ENCODE measurements around the gene PPIH.
A peak's percentile ranks its signal among the peaks of the same experiment; 100 is the strongest.

The PPIH gene

GRCh38 chr1:42682739-42683531, 24.7 kb downstream of the PPIH start:
- Histone ChIP-seq H3K9ac (ENCODE audit: low read length) (peak overlapping the region; percentile 95), H3K4me3 (ENCODE audit: low read depth, low read length) (peak overlapping the region; percentile 84), H3K27me3 (ENCODE audit: control insufficient read depth, insufficient read depth, low read length) (no peaks in the 10 kb centered on the region), H3K4me1 (ENCODE audit: control insufficient read depth, insufficient read depth, low read length) (peaks cover 28% of the 10 kb centered on the region), H3K27ac (ENCODE audit: low read depth, low read length) (peak overlapping the region; percentile 75; the same call in 1 of the 2 replicates), H3K36me3 (ENCODE audit: control insufficient read depth, insufficient read depth, low read length) (peaks cover 41% of the 10 kb centered on the region), H3K9me3 (ENCODE audit: control insufficient read depth, insufficient read depth, low read depth, low read length) (no peaks in the 10 kb centered on the region)

- Histone ChIP-seq H3K27ac (ENCODE audit: low read depth, low read length) (no peak overlapping the region), H3K36me3 (ENCODE audit: control insufficient read depth, insufficient read depth, low read length) (peaks cover 52% of the 10 kb centered on the region), H3K9ac (ENCODE audit: low read length) (peak overlapping the region; percentile 16), H3K27me3 (ENCODE audit: control insufficient read depth, insufficient read depth, low read length) (no peaks in the 10 kb centered on the region), H3K9me3 (ENCODE audit: control insufficient read depth, insufficient read depth, low read depth, low read length) (no peaks in the 10 kb centered on the region), H3K4me3 (ENCODE audit: low read depth, low read length) (peak overlapping the region; percentile 84), H3K4me1 (ENCODE audit: control insufficient read depth, insufficient read depth, low read length) (peaks cover 35% of the 10 kb centered on the region)
These were observed 25.9 kb downstream of the PPIH start for GRCh38 chr1:42684139-42684538.

GRCh38 chr1:42686418-42686817, 28.2 kb downstream of the PPIH start:
- H3K9me3 ChIP-seq (ENCODE audit: control insufficient read depth, insufficient read depth, low read depth, low read length), result no peaks in the 10 kb centered on the region
- no peaks in the 10 kb centered on the region for H3K27me3 ChIP-seq (ENCODE audit: control insufficient read depth, insufficient read depth, low read length)
- peak overlapping the region; percentile 29 for H3K4me3 ChIP-seq (ENCODE audit: low read depth, low read length)
- no peak overlapping the region for H3K27ac ChIP-seq (ENCODE audit: low read depth, low read length)
- peaks cover 62% of the 10 kb centered on the region for H3K36me3 ChIP-seq (ENCODE audit: control insufficient read depth, insufficient read depth, low read length)
- no peak overlapping the region for H3K9ac ChIP-seq (ENCODE audit: low read length)
- H3K4me1 ChIP-seq (ENCODE audit: control insufficient read depth, insufficient read depth, low read length), result peaks cover 41% of the 10 kb centered on the region

- H3K36me3 ChIP-seq (ENCODE audit: control insufficient read depth, insufficient read depth, low read length), result peaks cover 73% of the 10 kb centered on the region
- no peaks in the 10 kb centered on the region for H3K27me3 ChIP-seq (ENCODE audit: control insufficient read depth, insufficient read depth, low read length)
- H3K9me3 ChIP-seq (ENCODE audit: control insufficient read depth, insufficient read depth, low read depth, low read length), result no peaks in the 10 kb centered on the region
- no peak overlapping the region for H3K27ac ChIP-seq (ENCODE audit: low read depth, low read length)
- H3K9ac ChIP-seq (ENCODE audit: low read length), result no peak overlapping the region
- H3K4me3 ChIP-seq (ENCODE audit: low read depth, low read length), result no peak overlapping the region
- peaks cover 44% of the 10 kb centered on the region for H3K4me1 ChIP-seq (ENCODE audit: control insufficient read depth, insufficient read depth, low read length)
These were observed 31.7 kb downstream of the PPIH start for GRCh38 chr1:42689912-42690311.

GRCh38 chr1:42690477-42691156, 32.4 kb downstream of the PPIH start:
- H3K4me1 ChIP-seq (ENCODE audit: control insufficient read depth, insufficient read depth, low read length), result peaks cover 38% of the 10 kb centered on the region
- peaks cover 73% of the 10 kb centered on the region for H3K36me3 ChIP-seq (ENCODE audit: control insufficient read depth, insufficient read depth, low read length)
- H3K4me3 ChIP-seq (ENCODE audit: low read depth, low read length), result no peak overlapping the region

GRCh38 chr1:42691157-42691498, 32.9 kb downstream of the PPIH start:
- peaks cover 33% of the 10 kb centered on the region for H3K4me1 ChIP-seq (ENCODE audit: control insufficient read depth, insufficient read depth, low read length)
- no peaks in the 10 kb centered on the region for H3K9me3 ChIP-seq (ENCODE audit: control insufficient read depth, insufficient read depth, low read depth, low read length)
- no peak overlapping the region for H3K4me3 ChIP-seq (ENCODE audit: low read depth, low read length)
- peaks cover 74% of the 10 kb centered on the region for H3K36me3 ChIP-seq (ENCODE audit: control insufficient read depth, insufficient read depth, low read length)
- H3K27me3 ChIP-seq (ENCODE audit: control insufficient read depth, insufficient read depth, low read length), result no peaks in the 10 kb centered on the region
- no peak overlapping the region for H3K9ac ChIP-seq (ENCODE audit: low read length)
- H3K27ac ChIP-seq (ENCODE audit: low read depth, low read length), result no peak overlapping the region

More at GRCh38 chr1:42690477-42691156, 32.4 kb downstream of the PPIH start:
- Histone ChIP-seq H3K9me3 (ENCODE audit: control insufficient read depth, insufficient read depth, low read depth, low read length) (no peaks in the 10 kb centered on the region), H3K27me3 (ENCODE audit: control insufficient read depth, insufficient read depth, low read length) (no peaks in the 10 kb centered on the region), H3K27ac (ENCODE audit: low read depth, low read length) (no peak overlapping the region), H3K9ac (ENCODE audit: low read length) (no peak overlapping the region)

GRCh38 chr1:42692461-42692860, 34.2 kb downstream of the PPIH start:
- Histone ChIP-seq H3K4me3 (ENCODE audit: low read depth, low read length) (no peak overlapping the region), H3K27ac (ENCODE audit: low read depth, low read length) (peak overlapping the region; percentile 63; the same call in 1 of the 2 replicates), H3K36me3 (ENCODE audit: control insufficient read depth, insufficient read depth, low read length) (peaks cover 80% of the 10 kb centered on the region), H3K9ac (ENCODE audit: low read length) (no peak overlapping the region), H3K27me3 (ENCODE audit: control insufficient read depth, insufficient read depth, low read length) (no peaks in the 10 kb centered on the region), H3K4me1 (ENCODE audit: control insufficient read depth, insufficient read depth, low read length) (peaks cover 25% of the 10 kb centered on the region), H3K9me3 (ENCODE audit: control insufficient read depth, insufficient read depth, low read depth, low read length) (no peaks in the 10 kb centered on the region)

GRCh38 chr1:42692911-42693310, 34.7 kb downstream of the PPIH start:
- no peak overlapping the region for H3K4me3 ChIP-seq (ENCODE audit: low read depth, low read length)
- H3K4me1 ChIP-seq (ENCODE audit: control insufficient read depth, insufficient read depth, low read length), result peaks cover 25% of the 10 kb centered on the region
- H3K9ac ChIP-seq (ENCODE audit: low read length), result no peak overlapping the region
- peaks cover 80% of the 10 kb centered on the region for H3K36me3 ChIP-seq (ENCODE audit: control insufficient read depth, insufficient read depth, low read length)
- H3K27ac ChIP-seq (ENCODE audit: low read depth, low read length), result peak overlapping the region; percentile 63; the same call in 1 of the 2 replicates
- no peaks in the 10 kb centered on the region for H3K27me3 ChIP-seq (ENCODE audit: control insufficient read depth, insufficient read depth, low read length)
- H3K9me3 ChIP-seq (ENCODE audit: control insufficient read depth, insufficient read depth, low read depth, low read length), result no peaks in the 10 kb centered on the region

GRCh38 chr1:42698081-42698813, 40.0 kb downstream of the PPIH start:
- Histone ChIP-seq H3K4me1 (ENCODE audit: control insufficient read depth, insufficient read depth, low read length) (no peaks in the 10 kb centered on the region), H3K27me3 (ENCODE audit: control insufficient read depth, insufficient read depth, low read length) (no peaks in the 10 kb centered on the region), H3K27ac (ENCODE audit: low read depth, low read length) (no peak overlapping the region), H3K9me3 (ENCODE audit: control insufficient read depth, insufficient read depth, low read depth, low read length) (no peaks in the 10 kb centered on the region), H3K4me3 (ENCODE audit: low read depth, low read length) (no peak overlapping the region), H3K9ac (ENCODE audit: low read length) (no peak overlapping the region), H3K36me3 (ENCODE audit: control insufficient read depth, insufficient read depth, low read length) (peaks cover 99% of the 10 kb centered on the region)

GRCh38 chr1:42700006-42700405, 41.8 kb downstream of the PPIH start:
- H3K27me3 ChIP-seq (ENCODE audit: control insufficient read depth, insufficient read depth, low read length), result no peaks in the 10 kb centered on the region
- H3K36me3 ChIP-seq (ENCODE audit: control insufficient read depth, insufficient read depth, low read length), result peaks cover 99% of the 10 kb centered on the region
- H3K4me3 ChIP-seq (ENCODE audit: low read depth, low read length), result no peak overlapping the region
- H3K27ac ChIP-seq (ENCODE audit: low read depth, low read length), result no peak overlapping the region
- no peak overlapping the region for H3K9ac ChIP-seq (ENCODE audit: low read length)
- H3K4me1 ChIP-seq (ENCODE audit: control insufficient read depth, insufficient read depth, low read length), result no peaks in the 10 kb centered on the region
- no peaks in the 10 kb centered on the region for H3K9me3 ChIP-seq (ENCODE audit: control insufficient read depth, insufficient read depth, low read depth, low read length)

Measured in HUES6 (cell line).